Activated T-cell treated with anti-CD3 and anti-CD28 coated beads, Interleukin-2, amount 50 U/mL, for 72 hours (primary cell): ENCODE data around the gene TUBB4B. TPM values are rescaled to one million over a fixed set of nuclear protein-coding genes. Genes with fewer than 3 reads are reported as not detected.

Experiments used
- ATAC-seq, 2 donors: fragments of 150-1000 bp; cut with Tn5 transposase; replicated peaks in 1 of 2; 2 replicates each; pipeline ENCODE4 v1.10.0; 2021; ENCODE audit warnings: moderate library complexity in 2 of 2, mild to moderate bottlenecking in 1 of 2
- DNase-seq, 2 donors: peaks; one replicate each; pipeline ENCODE4 v3.0.0; 2021 to 2022; ENCODE audit warnings: mixed read lengths in 1 of 2
- H3K27ac Mint-ChIP-seq: one replicate; pipeline ENCODE4 v1.8.0; 2022; ENCODE audit warnings: mild to moderate bottlenecking, moderate library complexity, mixed read lengths
- H3K27me3 Mint-ChIP-seq: one replicate; pipeline ENCODE4 v1.8.0; 2022; ENCODE audit warnings: low read depth, mixed read lengths
- H3K36me3 Mint-ChIP-seq, 2 donors: one replicate each; pipeline ENCODE4 v1.8.0; 2022; ENCODE audit warnings: mixed read lengths in 2 of 2, mild to moderate bottlenecking in 1 of 2; ENCODE audit not compliant: insufficient read depth in 2 of 2
- H3K4me1 Mint-ChIP-seq: one replicate; pipeline ENCODE4 v1.8.0; 2022; ENCODE audit warnings: low read depth, mixed read lengths
- H3K4me3 Mint-ChIP-seq, 2 donors: one replicate each; pipeline ENCODE4 v1.8.0; 2022; ENCODE audit warnings: mild to moderate bottlenecking in 2 of 2, mixed read lengths in 2 of 2, moderate library complexity in 2 of 2
- H3K9me3 Mint-ChIP-seq, 2 donors: one replicate each; pipeline ENCODE4 v1.8.0; 2022; ENCODE audit warnings: mixed read lengths in 2 of 2
- total RNA-seq, 2 donors: library from RNA; stranded (reverse); gene quantifications; one replicate each; pipeline ENCODE4 v1.2.3, GENCODE V29; 2022

The TUBB4B gene
- total RNA-seq, 2 donors from 2014 or later: 122 to 128 TPM

DNA sequence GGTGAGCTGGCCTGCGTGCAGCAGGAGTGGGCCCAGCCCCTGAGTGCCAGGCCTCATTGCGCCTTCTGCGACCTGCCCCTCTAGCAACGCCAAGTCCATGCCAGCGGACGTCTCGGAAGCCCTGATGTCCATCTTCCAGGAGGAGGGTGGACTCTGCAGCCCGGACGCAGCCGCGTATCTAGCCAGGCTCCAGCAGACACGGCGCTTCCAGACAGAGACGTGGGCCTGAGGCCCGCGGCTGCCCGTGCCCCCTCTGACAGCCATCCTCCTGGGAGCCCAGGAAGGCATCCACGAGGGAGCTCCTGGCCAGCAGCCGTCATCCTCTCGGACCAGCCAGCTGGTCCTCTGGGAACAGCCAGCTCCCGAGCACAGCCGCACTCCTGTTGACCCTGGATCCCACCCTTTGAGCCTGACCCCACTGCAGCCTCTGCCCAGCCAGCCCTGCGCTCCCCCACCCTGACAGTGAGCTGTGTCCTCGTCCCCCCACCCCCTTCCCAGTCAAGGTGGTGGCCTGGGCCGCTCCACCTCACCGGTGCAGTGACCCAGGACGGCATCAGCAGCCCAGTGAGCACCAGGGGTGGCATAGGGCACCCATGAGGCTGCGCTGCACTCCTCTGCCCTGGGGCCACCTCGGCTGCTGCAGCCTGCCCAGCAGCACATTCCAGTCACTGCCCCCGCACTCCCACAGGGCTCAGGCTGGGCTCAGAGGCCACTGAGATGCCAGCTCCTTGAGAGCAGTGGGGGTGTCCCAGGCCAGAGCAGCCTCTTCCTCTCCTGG is 24.7 kb upstream of the TUBB4B start:
- no peak for DNase-seq
- no peak for ATAC-seq
- no peak overlapping the region for H3K4me3 Mint-ChIP-seq
- H3K36me3 Mint-ChIP-seq: peaks cover 0 to 2% of the 10 kb centered on the region in 2 donors
- no peaks in the 10 kb centered on the region for H3K9me3 Mint-ChIP-seq
- no peaks in the 10 kb centered on the region for H3K4me1 Mint-ChIP-seq
- no peak overlapping the region for H3K27ac Mint-ChIP-seq
- no peaks in the 10 kb centered on the region for H3K27me3 Mint-ChIP-seq

GRCh38 chr9:137217276-137218211 is 23.5 kb upstream of the TUBB4B start:
- Mint-ChIP-seq H3K36me3 (peaks cover 0 to 2% of the 10 kb centered on the region in 2 donors), H3K4me1 (no peaks in the 10 kb centered on the region), H3K27ac (no peak overlapping the region), H3K9me3 (no peaks in the 10 kb centered on the region), H3K27me3 (no peaks in the 10 kb centered on the region), H3K4me3 (no peak overlapping the region)
- no peak for DNase-seq
- no peak for ATAC-seq

DNA sequence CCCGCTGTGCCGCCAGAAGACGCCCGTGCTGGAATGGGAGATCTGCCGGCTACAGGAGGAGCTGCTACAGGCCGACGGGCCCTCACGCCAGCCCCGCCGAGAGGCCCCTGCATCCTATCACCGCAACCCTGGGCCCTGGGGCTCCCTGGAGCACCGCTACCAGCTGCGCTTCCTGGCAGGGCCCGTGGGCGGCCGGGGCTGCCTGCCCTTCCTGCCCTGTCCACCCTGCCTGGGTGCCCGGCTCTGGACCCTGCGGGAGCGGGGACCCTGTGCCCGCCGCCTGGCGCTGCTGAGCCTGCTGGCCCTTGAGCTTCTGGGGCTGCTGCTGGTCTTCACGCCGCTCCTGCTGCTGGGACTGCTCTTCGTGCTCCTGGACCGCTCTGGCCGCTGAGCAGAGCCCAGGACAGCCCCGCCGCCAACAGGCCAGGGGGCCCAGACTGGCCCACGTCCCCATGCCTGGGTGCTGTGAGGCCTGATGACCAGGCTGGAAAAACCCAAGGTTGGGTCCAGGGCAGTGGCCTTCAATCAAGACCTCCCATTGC is 22.8 kb upstream of the TUBB4B start:
- Mint-ChIP-seq H3K4me1 (peaks cover 5% of the 10 kb centered on the region), H3K36me3 (peaks cover 0 to 2% of the 10 kb centered on the region in 2 donors), H3K27me3 (no peaks in the 10 kb centered on the region), H3K4me3 (no peak overlapping the region), H3K9me3 (no peaks in the 10 kb centered on the region), H3K27ac (no peak overlapping the region)
- DNase-seq: no peak
- ATAC-seq: no peak

DNA sequence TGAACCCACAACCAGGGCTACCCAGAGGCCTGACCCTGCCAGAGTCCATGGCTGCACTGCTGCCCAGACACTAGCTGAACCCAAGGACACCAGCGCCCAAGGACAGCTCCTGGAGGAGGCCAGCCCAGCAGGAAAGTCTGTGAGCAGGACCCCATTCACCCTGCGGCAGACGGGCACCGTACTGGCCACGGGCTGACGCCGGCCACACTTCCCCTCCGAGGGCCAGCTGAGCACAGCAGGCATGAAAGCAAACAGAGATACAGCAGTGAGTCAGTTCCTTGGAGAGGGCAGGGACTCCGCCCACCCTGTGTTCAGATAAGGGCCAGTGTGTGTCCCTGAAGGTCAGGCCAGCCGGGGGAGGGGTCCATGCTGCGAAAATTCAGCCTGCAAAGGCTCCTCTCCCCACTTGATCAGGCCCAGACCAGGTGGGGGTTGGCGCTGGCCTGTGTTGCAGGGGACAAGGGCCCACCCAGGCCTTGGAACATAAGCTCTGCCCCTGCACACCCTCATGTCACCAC is 22.3 kb upstream of the TUBB4B start:
- Mint-ChIP-seq H3K9me3 (no peaks in the 10 kb centered on the region), H3K27me3 (no peaks in the 10 kb centered on the region), H3K4me1 (peaks cover 5% of the 10 kb centered on the region), H3K36me3 (peaks cover 0 to 2% of the 10 kb centered on the region in 2 donors), H3K4me3 (no peak overlapping the region), H3K27ac (no peak overlapping the region)
- no peak for ATAC-seq
- no peak for DNase-seq

GRCh38 chr9:137219757-137220316 is 21.2 kb upstream of the TUBB4B start:
- ATAC-seq (no peak), DNase-seq (no peak)
- no peak overlapping the region for H3K27ac Mint-ChIP-seq
- H3K9me3 Mint-ChIP-seq: no peaks in the 10 kb centered on the region
- H3K27me3 Mint-ChIP-seq: no peaks in the 10 kb centered on the region
- H3K36me3 Mint-ChIP-seq: peaks cover 0 to 2% of the 10 kb centered on the region in 2 donors
- H3K4me1 Mint-ChIP-seq: peaks cover 5% of the 10 kb centered on the region
- H3K4me3 Mint-ChIP-seq: peak overlapping the region in 1 of 2 donors; percentile 52

- H3K27ac Mint-ChIP-seq: no peak overlapping the region
- no peak for DNase-seq
- H3K4me1 Mint-ChIP-seq: peaks cover 5% of the 10 kb centered on the region
- H3K27me3 Mint-ChIP-seq: no peaks in the 10 kb centered on the region
- ATAC-seq: no peak
- H3K36me3 Mint-ChIP-seq: peaks cover 0 to under 1% of the 10 kb centered on the region in 2 donors
- H3K9me3 Mint-ChIP-seq: no peaks in the 10 kb centered on the region
- H3K4me3 Mint-ChIP-seq: peak overlapping the region; percentile 33 to 54
Observed at GRCh38 chr9:137220317-137221094, 20.6 kb upstream of the TUBB4B start.

GRCh38 chr9:137221095-137221505 is 20.0 kb upstream of the TUBB4B start:
- ATAC-seq: no peak
- H3K4me3 Mint-ChIP-seq: peak overlapping the region; percentile 33 to 54
- no peak for DNase-seq
- no peak overlapping the region for H3K27ac Mint-ChIP-seq
- peaks cover 5% of the 10 kb centered on the region for H3K4me1 Mint-ChIP-seq
- no peaks in the 10 kb centered on the region for H3K9me3 Mint-ChIP-seq
- no peaks in the 10 kb centered on the region for H3K27me3 Mint-ChIP-seq
- no peaks in the 10 kb centered on the region for H3K36me3 Mint-ChIP-seq

- peak in 1 of 2 donors; percentile 29 for DNase-seq
- Mint-ChIP-seq H3K27me3 (no peaks in the 10 kb centered on the region), H3K4me1 (peaks cover 5% of the 10 kb centered on the region), H3K27ac (no peak overlapping the region), H3K9me3 (no peaks in the 10 kb centered on the region), H3K36me3 (no peaks in the 10 kb centered on the region), H3K4me3 (peak overlapping the region in 1 of 2 donors; percentile 22)
- ATAC-seq: no peak
Observed at GRCh38 chr9:137221506-137222111, 19.5 kb upstream of the TUBB4B start.

- peaks cover 2% of the 10 kb centered on the region for H3K27me3 Mint-ChIP-seq
- ATAC-seq: no peak
- H3K27ac Mint-ChIP-seq: peak within 1 kb of the TSS; percentile 70
- peaks cover 6% of the 10 kb centered on the region for H3K4me1 Mint-ChIP-seq
- no peaks in the 10 kb centered on the region for H3K9me3 Mint-ChIP-seq
- DNase-seq: peak in 1 of 2 donors; percentile 32
- peak within 1 kb of the TSS; percentile 88 to 89 for H3K4me3 Mint-ChIP-seq
- H3K36me3 Mint-ChIP-seq: no peaks in the 10 kb centered on the region
Observed at GRCh38 chr9:137222190-137223077, 18.7 kb upstream of the TUBB4B start, which contains the start of gene RNF208. Gene RNF208 (minus strand): TSS chr9:137222240. CDS start chr9:137221212, 1,028 bp downstream.

GRCh38 chr9:137223078-137223970 is 17.8 kb upstream of the TUBB4B start:
- H3K36me3 Mint-ChIP-seq: no peaks in the 10 kb centered on the region
- peaks cover 6% of the 10 kb centered on the region for H3K27me3 Mint-ChIP-seq
- H3K4me3 Mint-ChIP-seq: peak overlapping the region; percentile 88 to 89
- peak overlapping the region; percentile 70 for H3K27ac Mint-ChIP-seq
- peak; percentile 86 to 88 for ATAC-seq
- no peaks in the 10 kb centered on the region for H3K9me3 Mint-ChIP-seq
- peaks cover 10% of the 10 kb centered on the region for H3K4me1 Mint-ChIP-seq
- peak; percentile 98 to 99 for DNase-seq
